NCI-H524 (cell line): ENCODE measurements around the gene KRT9.

Source experiments
- DNase-seq, 2 experiments: peaks; one replicate each; lab custom pipeline; 2025; lab: John Stamatoyannopoulos, UW

KRT9 gene

DNA sequence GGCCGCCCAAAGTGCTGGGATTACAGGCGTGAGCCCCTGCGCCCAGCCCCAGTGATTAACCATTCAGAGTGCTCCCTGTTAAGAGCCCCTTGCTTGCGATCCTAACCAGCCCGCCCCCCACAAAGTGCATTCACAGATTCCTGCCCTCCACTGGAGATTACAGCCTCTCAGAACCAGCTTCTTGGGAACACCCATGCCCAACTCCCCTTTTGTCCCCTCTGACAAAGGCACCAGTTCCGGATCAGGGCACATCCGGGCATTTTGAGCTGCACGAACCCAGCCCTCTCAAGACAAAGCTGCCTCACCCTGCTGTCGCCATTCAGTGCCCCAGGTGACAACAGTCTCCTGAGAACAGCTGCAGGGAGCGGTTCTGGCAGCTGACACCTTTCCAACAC, 42.9 kb downstream of the KRT9 start:
- DNase-seq: no peak

DNA sequence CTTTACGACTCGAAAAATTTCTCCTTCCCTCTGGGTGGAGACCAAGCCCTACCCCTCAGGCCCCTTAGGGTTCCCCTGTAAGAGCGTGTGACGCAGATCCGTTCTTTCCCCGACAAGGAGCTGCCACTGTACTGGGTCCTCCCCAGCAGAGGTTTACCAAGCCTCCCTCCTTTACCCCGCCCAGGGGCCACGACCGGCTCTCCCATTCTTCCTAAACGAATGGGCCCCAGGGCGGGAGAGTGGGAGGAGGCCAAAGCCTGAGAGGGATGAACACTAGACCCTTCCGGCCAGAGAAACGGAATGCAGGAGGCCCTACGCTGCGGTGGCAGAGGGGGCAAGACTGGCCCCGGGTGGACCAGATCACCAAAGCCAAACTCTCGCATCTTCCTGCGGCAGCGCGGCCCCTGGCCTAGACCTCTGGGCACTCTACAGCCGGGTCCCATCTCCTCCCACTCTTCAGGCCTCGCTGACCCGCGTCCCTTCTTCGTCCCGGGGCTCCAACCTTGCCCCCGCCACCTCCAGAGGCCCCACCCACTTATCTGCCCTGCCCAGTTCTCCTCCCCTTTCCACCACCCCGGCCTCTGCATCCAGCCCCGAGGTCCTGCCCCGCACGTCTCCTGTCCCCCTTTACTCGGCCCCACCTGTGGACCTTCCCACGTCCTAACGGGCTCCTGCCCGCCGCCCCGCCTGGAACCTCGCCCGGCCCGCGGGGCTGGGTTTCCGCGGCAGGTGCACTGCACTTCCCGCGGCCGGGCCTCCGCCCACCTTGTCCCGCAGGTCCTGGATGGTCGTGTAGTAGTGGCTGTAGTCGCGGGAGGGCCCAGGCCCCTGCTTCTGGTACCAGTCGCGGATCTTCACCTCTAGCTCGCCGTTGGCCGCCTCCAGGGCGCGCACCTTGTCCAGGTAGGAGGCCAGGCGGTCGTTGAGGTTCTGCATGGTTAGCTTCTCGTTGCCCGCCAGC, 44.5 kb downstream of the KRT9 start:
- DNase-seq: no peak

DNA sequence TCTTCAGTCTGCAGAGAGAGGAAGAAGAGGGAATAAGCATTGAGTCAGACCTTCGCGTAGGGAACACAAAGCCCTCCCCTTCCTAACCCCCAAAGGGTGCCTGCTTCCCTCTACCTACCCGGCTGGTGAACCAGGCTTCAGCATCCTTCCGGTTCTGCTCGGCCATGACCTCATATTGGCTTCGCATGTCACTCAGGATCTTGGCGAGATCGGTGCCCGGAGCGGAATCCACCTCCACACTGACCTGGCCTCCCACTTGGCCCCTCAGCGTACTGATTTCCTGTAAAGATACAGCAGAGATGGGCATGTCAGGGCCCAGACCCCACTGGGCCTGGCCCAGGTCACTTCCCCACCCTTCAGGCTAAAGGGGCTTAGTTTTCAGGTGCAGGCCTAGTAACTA, 47.6 kb downstream of the KRT9 start:
- no peak for DNase-seq

DNA sequence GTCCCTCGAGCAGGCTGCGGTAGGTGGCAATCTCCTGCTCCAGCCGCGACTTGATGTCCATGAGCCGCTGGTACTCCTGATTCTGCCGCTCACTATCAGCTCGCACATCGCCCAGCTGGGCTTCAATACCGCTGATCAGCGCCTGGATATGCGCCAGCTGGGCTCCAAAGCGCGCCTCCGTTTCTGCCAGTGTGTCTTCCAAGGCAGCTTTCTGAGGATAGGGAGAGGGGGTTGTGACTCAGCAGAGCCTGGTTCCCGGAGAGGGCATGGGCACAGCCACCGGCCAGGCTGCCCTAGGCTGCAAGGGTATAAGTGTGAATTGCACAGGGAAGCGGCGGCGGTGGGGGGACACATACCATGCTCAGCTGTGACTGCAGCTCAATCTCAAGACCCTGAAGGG, 48.1 kb downstream of the KRT9 start:
- DNase-seq: peak in 1 of 2 experiments; percentile 8

DNA sequence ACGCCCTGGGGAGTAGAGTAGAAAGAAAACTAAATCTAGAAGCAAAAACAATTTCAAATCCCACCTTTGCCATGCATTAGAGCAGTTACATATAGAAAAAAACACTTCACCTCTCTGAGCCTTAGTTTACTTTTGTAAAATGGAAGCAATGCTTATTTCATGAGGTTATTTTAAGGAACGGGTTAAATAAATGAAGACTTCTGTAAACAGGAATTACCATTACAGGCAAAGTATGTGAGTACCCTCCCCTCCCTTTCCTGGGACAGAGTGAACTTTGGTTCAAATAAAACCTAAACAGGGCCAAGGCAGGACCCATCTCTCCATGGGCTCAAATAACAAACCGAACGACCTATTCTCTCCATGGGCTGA, 48.6 kb downstream of the KRT9 start:
- no peak for DNase-seq

DNA sequence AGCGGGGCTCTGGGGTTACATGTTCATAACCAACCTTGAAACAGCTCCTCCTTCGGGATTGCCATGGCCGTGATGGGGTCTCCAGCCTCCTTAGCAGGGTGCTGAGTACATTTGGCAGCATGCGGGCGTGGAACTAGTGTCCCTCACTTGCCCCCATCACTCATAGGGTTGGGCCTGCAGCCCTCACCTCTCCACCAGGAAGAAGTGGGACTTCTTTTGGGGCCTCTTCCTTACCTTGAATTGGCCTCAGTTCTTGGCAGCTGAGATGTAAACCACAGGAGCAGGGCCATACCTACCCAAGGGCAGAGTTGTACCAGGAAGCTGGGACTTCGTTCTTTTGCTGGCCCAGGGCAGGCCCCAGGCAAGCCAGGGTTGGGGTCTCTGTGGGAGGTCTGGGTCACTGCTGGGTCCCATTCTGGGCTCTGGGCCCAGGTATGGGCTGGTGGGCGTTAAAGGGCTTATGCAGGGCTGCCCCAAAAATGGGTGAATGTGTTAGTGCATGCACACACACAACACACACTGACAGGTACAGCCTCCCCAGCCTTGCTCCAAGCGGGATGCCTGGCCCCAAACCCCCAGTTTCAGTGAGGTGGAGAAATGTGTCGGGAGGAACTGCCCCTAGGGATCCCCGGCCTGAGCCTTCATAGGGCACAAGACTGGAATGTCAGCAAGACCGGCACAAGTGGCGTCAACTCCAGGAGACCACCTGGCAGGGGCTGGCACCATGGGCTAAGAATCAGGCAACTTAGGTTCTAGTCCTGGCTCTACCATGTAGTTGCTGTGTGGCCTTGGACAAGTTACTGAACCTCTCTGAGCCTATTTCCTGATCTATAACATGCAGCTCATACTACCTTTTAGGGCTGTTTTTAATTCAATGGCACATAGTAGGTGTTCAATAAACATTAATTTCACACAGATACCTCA, 49.3 kb downstream of the KRT9 start:
- no peak for DNase-seq

DNA sequence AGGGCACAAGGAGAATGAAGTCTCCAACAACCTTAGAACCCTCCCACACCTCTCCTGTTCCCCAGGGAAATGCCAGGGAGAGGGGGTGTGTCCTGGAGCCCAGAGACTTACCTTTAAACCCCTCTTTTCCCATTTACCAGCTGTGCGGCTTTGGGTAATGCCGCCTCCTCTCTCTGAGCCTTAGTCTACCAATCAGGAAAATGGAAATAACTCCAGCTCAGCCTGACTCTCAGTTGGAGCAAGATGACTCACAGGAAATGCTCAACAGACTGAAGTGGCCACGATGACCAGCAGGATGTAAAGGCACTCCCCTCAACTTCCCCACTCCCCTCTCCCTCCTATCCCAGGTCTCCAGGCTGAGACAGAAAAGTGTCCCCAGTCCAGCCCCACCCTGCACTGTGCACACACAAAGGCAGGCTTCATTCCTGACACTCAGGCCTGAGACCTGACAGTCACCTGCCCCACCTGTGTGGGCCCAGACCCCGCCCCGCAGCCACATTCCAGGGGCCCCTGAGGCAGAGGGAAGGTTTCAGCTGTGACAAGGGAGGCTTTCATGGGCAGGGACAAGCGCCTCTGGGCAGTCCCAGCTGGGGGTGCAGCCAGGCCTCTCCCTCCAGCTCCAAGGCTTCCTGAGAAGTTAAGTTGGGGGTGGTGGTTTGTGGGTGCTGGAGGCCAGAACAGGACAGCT, 50.1 kb downstream of the KRT9 start:
- DNase-seq: no peak

DNA sequence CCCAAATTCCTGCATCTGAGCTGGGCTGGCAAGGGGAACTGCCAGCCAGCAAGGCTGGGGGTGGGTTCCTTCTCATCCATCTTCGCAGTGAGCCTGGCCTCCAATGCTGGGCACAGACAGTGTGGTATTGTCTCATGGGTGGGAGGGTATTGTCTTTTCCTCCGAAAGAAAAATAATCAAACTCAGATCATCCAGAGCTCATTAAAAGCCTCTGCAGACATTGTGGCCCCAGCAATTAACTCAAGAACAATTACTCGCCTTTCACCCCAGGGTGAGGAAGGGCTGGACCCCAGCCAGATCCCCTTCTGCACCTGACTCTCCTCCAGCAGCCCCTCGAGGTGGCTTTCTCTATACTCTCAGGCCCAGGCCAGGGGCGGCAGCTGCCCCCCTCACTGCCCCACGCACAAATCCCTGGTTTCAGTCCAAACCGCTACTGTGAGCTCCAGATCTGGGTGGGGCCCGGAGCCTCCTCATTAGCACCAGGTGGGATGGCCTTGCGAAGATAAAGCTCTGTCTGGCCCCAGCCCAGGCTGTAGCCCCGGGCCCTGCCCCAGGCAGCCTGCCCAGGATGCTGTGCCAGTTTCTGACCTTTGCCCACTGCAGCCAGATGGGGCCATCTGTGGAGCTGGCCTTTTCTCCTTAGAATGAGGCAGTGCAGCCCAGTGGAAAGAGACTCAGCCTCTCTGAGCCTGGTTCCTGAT, 50.9 kb downstream of the KRT9 start:
- peak in 1 of 2 experiments; percentile 8 for DNase-seq

DNA sequence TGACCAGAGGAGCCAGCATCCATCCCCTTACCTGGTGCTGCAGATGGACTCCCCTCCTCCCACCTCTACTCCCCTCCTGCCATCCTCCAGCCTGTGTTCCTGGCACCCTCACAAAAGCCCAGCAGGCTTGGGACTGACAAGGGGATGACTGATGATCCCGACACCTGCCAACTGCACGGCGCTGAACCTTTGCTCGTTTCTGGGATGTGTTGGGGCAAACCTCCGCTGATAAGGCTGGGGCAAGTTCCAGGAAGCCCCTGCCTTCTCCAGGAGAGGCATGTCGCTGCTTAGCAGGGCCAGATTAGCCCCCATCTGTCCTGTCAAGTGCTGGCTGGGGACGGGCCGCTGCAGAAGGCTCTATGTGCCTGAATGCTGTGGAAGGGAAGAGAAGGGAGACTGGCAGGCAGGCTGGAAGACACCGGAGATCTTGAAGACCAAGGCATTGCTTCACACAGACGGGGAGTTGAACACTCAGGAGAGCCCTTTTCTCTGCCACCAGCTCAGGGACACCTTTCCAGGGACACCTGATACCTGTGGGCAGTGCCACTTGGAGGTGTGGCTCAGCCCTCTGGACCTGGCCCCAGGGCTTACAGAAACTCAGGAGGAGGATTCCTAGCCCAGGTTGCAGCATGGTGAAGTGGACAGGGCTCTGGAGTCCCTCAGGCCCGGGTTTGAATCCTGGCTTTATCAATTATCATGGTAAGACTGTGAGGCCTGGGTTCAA, 52.2 kb downstream of the KRT9 start:
- peak in 1 of 2 experiments; percentile 14 for DNase-seq

DNA sequence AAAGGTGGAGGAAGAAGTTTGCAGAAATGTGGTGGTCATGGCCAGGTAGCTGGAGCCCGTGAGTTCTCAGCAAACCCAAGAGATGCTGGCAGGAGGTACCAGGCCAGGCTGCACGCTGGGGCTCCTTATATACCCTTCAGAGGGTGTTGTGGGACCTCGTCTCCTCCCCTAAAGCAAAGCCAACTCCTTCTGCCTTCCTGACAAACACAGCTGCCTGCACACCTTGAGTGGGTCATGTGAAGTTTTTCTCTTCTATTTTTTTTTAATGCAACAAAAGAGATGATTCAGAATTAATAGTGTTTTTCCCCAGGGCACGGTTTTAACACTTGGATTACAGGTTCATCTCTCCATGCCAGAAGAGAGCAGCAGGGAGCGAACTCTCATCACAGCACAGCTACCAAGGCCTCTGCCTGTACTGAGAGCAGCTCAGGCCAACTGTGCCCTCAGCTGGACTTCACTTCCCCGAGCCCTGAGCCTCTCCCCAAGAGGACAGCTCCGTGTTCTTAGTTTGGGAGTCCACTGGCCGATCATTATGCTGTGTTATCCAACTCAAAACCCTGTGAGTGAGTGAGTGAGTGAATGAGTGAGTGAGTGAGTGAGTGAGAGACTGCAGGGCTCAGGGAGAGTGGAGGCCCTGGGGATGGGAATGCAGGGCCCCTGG, 52.9 kb downstream of the KRT9 start, which contains the start of gene KRT15:
TSS of gene KRT15 (minus strand) at position 102 of the 661 bp plus-strand sequence. CDS start at position 39, 63 bp downstream.
- no peak for DNase-seq

DNA sequence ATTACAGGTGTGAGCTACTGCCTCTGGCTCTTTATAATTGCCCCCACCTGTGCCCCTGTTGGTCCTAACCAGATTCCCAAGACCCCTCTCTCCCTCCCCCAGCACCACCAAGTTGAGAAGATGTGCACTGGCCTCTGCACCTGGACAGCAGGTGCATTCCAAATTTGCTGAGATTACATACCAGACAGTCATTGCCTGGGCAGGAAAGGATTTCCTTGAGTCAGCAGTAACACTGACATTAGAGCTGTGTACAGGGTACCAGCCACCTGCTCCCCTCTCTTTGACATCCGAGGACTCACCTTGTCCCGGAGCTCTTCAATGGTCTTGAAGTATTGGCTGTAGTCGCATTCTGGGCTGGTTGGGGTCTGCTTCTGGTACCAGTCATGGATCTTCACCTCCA, 53.8 kb downstream of the KRT9 start:
- DNase-seq: no peak

DNA sequence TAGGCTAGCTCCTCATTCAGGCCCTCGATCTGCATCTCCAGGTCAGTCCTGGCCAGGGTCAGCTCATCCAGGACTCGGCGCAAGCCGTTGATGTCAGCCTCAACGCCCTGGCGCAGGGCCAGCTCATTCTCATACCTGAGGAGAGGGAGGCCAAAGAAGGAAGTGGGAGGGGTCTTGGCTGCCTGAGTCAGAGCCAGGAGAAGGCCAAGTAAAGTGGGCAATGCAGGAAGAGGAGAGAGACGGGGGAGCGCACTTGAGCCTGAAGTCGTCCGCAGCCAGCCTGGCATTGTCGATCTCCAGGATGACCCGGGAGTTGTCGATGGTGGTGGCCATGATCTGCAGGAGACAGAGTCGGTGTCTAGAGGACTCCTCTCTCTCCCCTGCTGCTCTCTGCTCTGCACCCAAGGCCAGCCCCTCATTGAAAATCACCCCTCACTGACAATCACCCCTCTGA, 55.0 kb downstream of the KRT9 start:
- no peak for DNase-seq

DNA sequence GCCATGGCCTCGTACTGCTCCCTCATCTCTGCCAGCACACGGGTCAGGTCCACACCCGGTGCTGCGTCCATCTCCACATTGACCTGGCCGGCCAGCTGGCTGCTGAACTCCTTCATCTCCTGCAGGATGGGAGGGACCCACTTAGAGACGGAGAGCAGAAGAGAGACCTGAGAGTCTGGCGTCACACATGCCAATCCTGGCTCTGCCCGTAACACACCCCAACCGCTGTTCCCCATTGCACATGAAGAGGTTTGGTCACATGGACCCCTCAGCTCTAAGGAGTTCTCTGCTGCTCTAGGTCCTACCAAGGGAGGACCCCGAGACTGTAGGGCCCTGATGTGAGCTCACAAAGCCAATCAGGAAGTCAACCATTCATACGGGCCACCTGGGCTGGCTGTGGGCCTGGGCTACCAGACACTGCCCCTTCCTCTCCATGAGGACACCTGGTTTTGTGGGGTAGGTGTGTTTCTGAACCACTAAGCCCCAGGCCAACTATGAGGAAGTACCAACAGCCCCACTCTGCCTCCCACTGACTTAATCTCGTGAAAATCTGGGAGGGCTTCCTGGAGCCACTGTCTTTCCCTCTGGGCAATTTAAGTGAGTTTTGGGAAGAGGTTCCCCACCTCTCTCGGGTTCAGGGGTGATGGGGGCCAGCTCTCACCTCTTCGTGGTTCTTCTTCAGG, 55.6 kb downstream of the KRT9 start:
- no peak for DNase-seq
